ENCODE measurements around the gene RABGAP1L. TPM values are rescaled to one million over a fixed set of nuclear protein-coding genes. Genes with fewer than 3 reads are reported as not detected.
A peak's percentile ranks its signal among the peaks of the same experiment; 100 is the strongest.

Gene RABGAP1L
- total RNA-seq, 3 donors from 2014 or later, result 46.1 to 74.7 (median 59.2) TPM

- H3K9me3 ChIP-seq, result no peaks in the 10 kb centered on the region
- ATAC-seq (peak; percentile 94), DNase-seq (peak; percentile 79 to 85 (median 80))
- intact Hi-C loops (cut with DNase I, micrococcal nuclease), result loop anchor here in 1 of 2 donors (10.0 kb wide), 1 partner anchor 89 kb away; no protein-coding TSS in a partner anchor
- no peaks in the 10 kb centered on the region for H3K36me3 ChIP-seq (ENCODE audit: low read depth)
- peaks cover 4% of the 10 kb centered on the region for H3K4me1 ChIP-seq (ENCODE audit: low read depth)
- no peak for TF ChIP-seq CTCF (IDR thresholded peaks at IDR 0.05)
- H3K4me3 ChIP-seq, result no peak overlapping the region
These were observed 716.0 kb downstream of the RABGAP1L start for GRCh38 chr1:174875306-174875705.

GRCh38 chr1:174877208-174877673 is 717.9 kb downstream of the RABGAP1L start:
- H3K4me3 ChIP-seq, result no peak overlapping the region
- TF ChIP-seq CTCF (IDR thresholded peaks at IDR 0.05), result no peak
- intact Hi-C loops (cut with DNase I, micrococcal nuclease), result loop anchor here in 1 of 2 donors (10.0 kb wide), 1 partner anchor 88 kb away; no protein-coding TSS in a partner anchor
- H3K36me3 ChIP-seq (ENCODE audit: low read depth), result no peaks in the 10 kb centered on the region
- DNase-seq (peak in 2 of 3 donors; percentile 47 to 51), ATAC-seq (peak; percentile 72)
- no peaks in the 10 kb centered on the region for H3K9me3 ChIP-seq
- peaks cover 4% of the 10 kb centered on the region for H3K4me1 ChIP-seq (ENCODE audit: low read depth)

GRCh38 chr1:174880171-174880570 is 720.9 kb downstream of the RABGAP1L start:
- ATAC-seq, result no peak
- no peak for DNase-seq
- intact Hi-C loops (cut with DNase I, micrococcal nuclease), result no loop called here
- TF ChIP-seq CTCF (IDR thresholded peaks at IDR 0.05), result no peak
- Histone ChIP-seq H3K4me1 (ENCODE audit: low read depth) (peaks cover 5% of the 10 kb centered on the region), H3K36me3 (ENCODE audit: low read depth) (no peaks in the 10 kb centered on the region), H3K9me3 (no peaks in the 10 kb centered on the region), H3K4me3 (no peak overlapping the region)

- no peak overlapping the region for H3K4me3 ChIP-seq
- intact Hi-C loops (cut with DNase I, micrococcal nuclease), result no loop called here
- no peaks in the 10 kb centered on the region for H3K9me3 ChIP-seq
- DNase-seq, result no peak
- ATAC-seq, result peak; percentile 56
- peaks cover 5% of the 10 kb centered on the region for H3K4me1 ChIP-seq (ENCODE audit: low read depth)
- no peaks in the 10 kb centered on the region for H3K36me3 ChIP-seq (ENCODE audit: low read depth)
- TF ChIP-seq CTCF (IDR thresholded peaks at IDR 0.05), result no peak
These were observed 724.1 kb downstream of the RABGAP1L start for GRCh38 chr1:174883409-174883808.

- Histone ChIP-seq H3K9me3 (no peaks in the 10 kb centered on the region), H3K36me3 (ENCODE audit: low read depth) (no peaks in the 10 kb centered on the region), H3K4me3 (no peak overlapping the region), H3K4me1 (ENCODE audit: low read depth) (peaks cover 5% of the 10 kb centered on the region)
- intact Hi-C loops (cut with DNase I, micrococcal nuclease), result no loop called here
- TF ChIP-seq CTCF (IDR thresholded peaks at IDR 0.05), result no peak
- ATAC-seq, result no peak
- DNase-seq, result no peak
These were observed 724.7 kb downstream of the RABGAP1L start for GRCh38 chr1:174884038-174884437.

GRCh38 chr1:174884566-174884965 is 725.2 kb downstream of the RABGAP1L start:
- peaks cover 5% of the 10 kb centered on the region for H3K4me1 ChIP-seq (ENCODE audit: low read depth)
- no peak overlapping the region for H3K4me3 ChIP-seq
- no peak for TF ChIP-seq CTCF (IDR thresholded peaks at IDR 0.05)
- ATAC-seq (no peak), DNase-seq (no peak)
- intact Hi-C loops (cut with DNase I, micrococcal nuclease), result no loop called here
- H3K9me3 ChIP-seq, result no peaks in the 10 kb centered on the region
- H3K36me3 ChIP-seq (ENCODE audit: low read depth), result no peaks in the 10 kb centered on the region

Measured in mucosa of descending colon (tissue), 3 donors.